ENCODE measurements around the gene ARHGEF28. TPM values are rescaled to one million over a fixed set of nuclear protein-coding genes. Genes with fewer than 3 reads are reported as not detected.

ARHGEF28 gene
- total and polyA plus RNA-seq, 2 of the 13 experiments (the other 11 are each of a cell fraction or from before 2014, with no cell fraction given) = 17.4 to 34.1 TPM

GRCh38 chr5:73766902-73767301 is 140.9 kb downstream of the ARHGEF28 start:
- H3K4me2 ChIP-seq (ENCODE audit: low read depth, low read length) = no peak overlapping the region
- no peak for FAIRE-seq
- H3K4me3 ChIP-seq (replicated peaks in 1 of 3; ENCODE audit: insufficient read depth in 1 of 3, low read depth in 2 of 3, low read length in 3 of 3) = no peak overlapping the region
- CTCF ChIA-PET (ENCODE audit: low intra/inter-chr PET ratio, low total read pairs) = no interaction called here
- ATAC-seq = no peak
- no peaks in the 10 kb centered on the region for H3K79me2 ChIP-seq (ENCODE audit: insufficient read depth, low read length)
- peaks cover 67% of the 10 kb centered on the region for H3K4me1 ChIP-seq (ENCODE audit: insufficient read depth, low read length)
- in situ Hi-C loops (cut with HindIII; ENCODE audit: extremely low pct_ligation_motif_present, low pct_unique_long_range_greater_than_20kb) (no loop called here), intact Hi-C loops (cut with micrococcal nuclease; ENCODE audit: unreplicated experiment) (no loop called here)
- WGBS (ENCODE audit: low lambda C conversion rate) = 100% methylated on average over 2 of the region's 2 CpGs
- no peaks in the 10 kb centered on the region for H3K27me3 ChIP-seq (ENCODE audit: control insufficient read depth in 1 of 2, insufficient read depth in 2 of 2, low read length in 2 of 2)
- H4K20me1 ChIP-seq (ENCODE audit: insufficient read depth, low read length) = no peaks in the 10 kb centered on the region
- H3K27ac ChIP-seq (ENCODE audit: extremely low read length, insufficient read depth, low read length) = no peak overlapping the region
- DNase-seq (ENCODE audit: low spot score) = no peak
- no TSS peak for BruUV-seq (replicated peaks)
- POLR2A ChIA-PET = no interaction called here
- H3K9ac ChIP-seq (ENCODE audit: insufficient read depth, low read depth, low read length) = no peak overlapping the region
- H3K36me3 ChIP-seq (replicated peaks in 1 of 2; ENCODE audit: control insufficient read depth in 1 of 2, insufficient read depth in 2 of 2, low read length in 2 of 2) = no peaks in the 10 kb centered on the region
- TF ChIP-seq PHF8 (CRISPR knock-in tag; IDR thresholded peaks at IDR 0.05) (no peak), ZNF83 (CRISPR knock-in tag; IDR thresholded peaks at IDR 0.05; ENCODE audit: borderline replicate concordance) (no peak)
- H3K9me3 ChIP-seq (ENCODE audit: low read length) = no peaks in the 10 kb centered on the region
- no peak overlapping the region for H2AFZ ChIP-seq (ENCODE audit: low read length)

- ChIA-PET POLR2A (interaction anchor here (0.9 to 2.1 kb wide), 6 partner anchors 23 to 205 kb away, joined by 3 to 11 read pairs (median 4); partner anchors contain the start of genes ANKRA2, ARHGEF28 and UTP15), CTCF (ENCODE audit: low intra/inter-chr PET ratio, low total read pairs) (no interaction called here)
- no peaks in the 10 kb centered on the region for H3K79me2 ChIP-seq (ENCODE audit: insufficient read depth, low read length)
- FAIRE-seq = peak; percentile 58
- no TSS peak for BruUV-seq (replicated peaks)
- H3K27ac ChIP-seq (ENCODE audit: extremely low read length, insufficient read depth, low read length) = peak overlapping the region; percentile 56
- H3K9me3 ChIP-seq (ENCODE audit: low read length) = no peaks in the 10 kb centered on the region
- peak overlapping the region; percentile 47 for H3K4me2 ChIP-seq (ENCODE audit: low read depth, low read length)
- H2AFZ ChIP-seq (ENCODE audit: low read length) = no peak overlapping the region
- H4K20me1 ChIP-seq (ENCODE audit: insufficient read depth, low read length) = no peaks in the 10 kb centered on the region
- intact Hi-C loops (cut with micrococcal nuclease; ENCODE audit: unreplicated experiment) = no loop called here
- H3K4me1 ChIP-seq (ENCODE audit: insufficient read depth, low read length) = peaks cover 35% of the 10 kb centered on the region
- 4% methylated on average over 5 of the region's 6 CpGs for WGBS (ENCODE audit: low lambda C conversion rate)
- peaks cover 1 to 22% of the 10 kb centered on the region in 2 experiments; a peak in 3 of 5 replicates for H3K36me3 ChIP-seq (replicated peaks in 1 of 2; ENCODE audit: control insufficient read depth in 1 of 2, insufficient read depth in 2 of 2, low read length in 2 of 2)
- peak; percentile 81 for ATAC-seq
- peak overlapping the region; percentile 27; the same call in 1 of the 2 replicates for H3K9ac ChIP-seq (ENCODE audit: insufficient read depth, low read depth, low read length)
- in situ Hi-C loops (cut with HindIII; ENCODE audit: extremely low pct_ligation_motif_present, low pct_unique_long_range_greater_than_20kb) = no loop called here
- DNase-seq (ENCODE audit: low spot score) = peak; percentile 77
- no peaks in the 10 kb centered on the region for H3K27me3 ChIP-seq (ENCODE audit: control insufficient read depth in 1 of 2, insufficient read depth in 2 of 2, low read length in 2 of 2)
- H3K4me3 ChIP-seq (replicated peaks in 1 of 3; ENCODE audit: insufficient read depth in 1 of 3, low read depth in 2 of 3, low read length in 3 of 3) = no peak overlapping the region
- TF ChIP-seq RCOR2 (CRISPR knock-in tag; IDR thresholded peaks at IDR 0.05) (peak; percentile 93), IKZF5 (CRISPR knock-in tag; IDR thresholded peaks at IDR 0.05) (0 out of 2 replicates have a peak, but pooled peaks have one; percentile 41), EP300 (IDR thresholded peaks at IDR 0.05; ENCODE audit: low read depth in 2 of 2, low read length in 2 of 2) (peak in 1 of 2 experiments; percentile 53; a peak in 1 of 4 replicates), EP300 (CRISPR knock-in tag; IDR thresholded peaks at IDR 0.05; ENCODE audit: borderline replicate concordance) (no peak), ZMYM3 (CRISPR knock-in tag; IDR thresholded peaks at IDR 0.05) (peak; percentile 70), ATF7 (IDR thresholded peaks at IDR 0.05) (no peak), ATF7 (CRISPR knock-in tag; IDR thresholded peaks at IDR 0.05) (no peak), FOXP4 (CRISPR knock-in tag; IDR thresholded peaks at IDR 0.05) (0 out of 2 replicates have a peak, but pooled peaks have one; percentile 19), CREM (IDR thresholded peaks at IDR 0.05) (0 out of 2 replicates have a peak, but pooled peaks have one; percentile 32), CREM (CRISPR knock-in tag; IDR thresholded peaks at IDR 0.05) (no peak), SOX6 (IDR thresholded peaks at IDR 0.05) (no peak), SOX6 (CRISPR knock-in tag; IDR thresholded peaks at IDR 0.05) (peak; percentile 45; the same call in 1 of the 2 replicates), MED1 (CRISPR knock-in tag; IDR thresholded peaks at IDR 0.05) (peak; percentile 47; the same call in 1 of the 2 replicates), TCF7 (IDR thresholded peaks at IDR 0.05; ENCODE audit: low read depth) (peak; percentile 54; the same call in 1 of the 2 replicates)
Measured at GRCh38 chr5:73770172-73771025, 144.4 kb downstream of the ARHGEF28 start.
